GM18511 (cell line): Measurements from ENCODE around the gene CIPC.

Experiments
- ATAC-seq: cut with Tn5 transposase; IDR thresholded peaks from one replicate; pipeline ENCODE4 v1.9.1; 2021; ENCODE audit warnings: mild to moderate bottlenecking, moderate library complexity; ENCODE audit not compliant: unreplicated experiment

CIPC gene

GRCh38 chr14:77151245-77151644 is 53.2 kb downstream of the CIPC start:
- ATAC-seq = no peak

- ATAC-seq = no peak
Observed at GRCh38 chr14:77151918-77152588, 54.0 kb downstream of the CIPC start.

GRCh38 chr14:77153802-77154201 is 55.7 kb downstream of the CIPC start:
- ATAC-seq = no peak

- ATAC-seq = no peak
Observed at GRCh38 chr14:77154421-77154820, 56.4 kb downstream of the CIPC start.

- ATAC-seq = no peak
Observed at GRCh38 chr14:77155083-77155482, 57.0 kb downstream of the CIPC start.

- ATAC-seq = no peak
Observed at GRCh38 chr14:77157740-77158139, 59.7 kb downstream of the CIPC start.

GRCh38 chr14:77158175-77158881 is 60.3 kb downstream of the CIPC start:
- ATAC-seq = no peak

GRCh38 chr14:77158882-77159255 is 60.8 kb downstream of the CIPC start:
- no peak for ATAC-seq

- no peak for ATAC-seq
Observed at GRCh38 chr14:77161011-77161410, 63.0 kb downstream of the CIPC start.
